Endodermal cell (in vitro differentiated cells): ENCODE results near the gene ETAA1. TPM values are rescaled to one million over a fixed set of nuclear protein-coding genes. Genes with fewer than 3 reads are reported as not detected.

Experiments
- DNase-seq: peaks from one replicate; pipeline ENCODE4 v3.0.0-alpha.2; 2017
- H3K27ac ChIP-seq: 2 replicates; pipeline ENCODE4 v1.5.1; 2013; ENCODE audit warnings: mild to moderate bottlenecking, low read depth, low read length, moderate library complexity
- H3K27me3 ChIP-seq: 2 replicates; pipeline ENCODE4 v1.6.1; 2013; ENCODE audit warnings: mild to moderate bottlenecking, low read length, moderate library complexity; ENCODE audit not compliant: insufficient read depth, control insufficient read depth, poor library complexity, severe bottlenecking
- H3K36me3 ChIP-seq: 2 replicates; pipeline ENCODE4 v1.7.0; 2013; ENCODE audit warnings: mild to moderate bottlenecking, low read length, moderate library complexity; ENCODE audit not compliant: control insufficient read depth, insufficient read depth
- H3K4me1 ChIP-seq: one replicate; pipeline ENCODE4 v1.7.0; 2013; ENCODE audit warnings: low read length; ENCODE audit not compliant: control insufficient read depth, insufficient read depth
- H3K4me3 ChIP-seq: 2 replicates; pipeline ENCODE4 v1.5.1; 2013; ENCODE audit warnings: mild to moderate bottlenecking, low read length, moderate library complexity
- H3K9ac ChIP-seq: 2 replicates; pipeline ENCODE4 v1.6.1; 2013; ENCODE audit warnings: mild to moderate bottlenecking, low read length, moderate library complexity; ENCODE audit not compliant: poor library complexity, severe bottlenecking; ENCODE audit errors: extremely low read depth
- H3K9me3 ChIP-seq: 2 replicates; pipeline ENCODE4 v1.6.1; 2013; ENCODE audit warnings: mild to moderate bottlenecking, low read length, moderate library complexity; ENCODE audit not compliant: control insufficient read depth
- H3K27ac Mint-ChIP-seq: 2 replicates; pipeline ENCODE4 v1.8.0; 2020; ENCODE audit warnings: mixed read lengths
- H3K27me3 Mint-ChIP-seq: 2 replicates; pipeline ENCODE4 v1.8.0; 2021; ENCODE audit warnings: mild to moderate bottlenecking, mixed read lengths; ENCODE audit not compliant: insufficient read depth
- H3K36me3 Mint-ChIP-seq: 2 replicates; pipeline ENCODE4 v1.8.0; 2020; ENCODE audit warnings: low read depth, mixed read lengths
- H3K4me1 Mint-ChIP-seq: 2 replicates; pipeline ENCODE4 v1.8.0; 2020; ENCODE audit warnings: mixed read lengths
- H3K4me3 Mint-ChIP-seq: 2 replicates; pipeline ENCODE4 v1.8.0; 2020; ENCODE audit warnings: mild to moderate bottlenecking, moderate library complexity, mixed read lengths
- H3K9me3 Mint-ChIP-seq: 2 replicates; pipeline ENCODE4 v1.8.0; 2020; ENCODE audit warnings: mild to moderate bottlenecking, mixed read lengths
- CTCF ChIP-seq: fragments of 200-600 bp; sonication (generic); conservative IDR thresholded peaks from 2 replicates; pipeline ENCODE4 v1.5.0; 2021; ENCODE audit warnings: antibody characterized with exemption, mild to moderate bottlenecking
- WGBS, 2 experiments: methylation state at CpG; one replicate each; pipeline versions ENCODE4 v1.1.5 to v1.1.7; 2013; ENCODE audit warnings: missing lambda C conversion rate in 2 of 2, mixed read lengths in 1 of 2; ENCODE audit not compliant: insufficient coverage in 1 of 2, insufficient read length in 1 of 2; 5-methylcytosine and 5-hydroxymethylcytosine counted together
- total RNA-seq, 2 donors: library from RNA; stranded (reverse); fragmentation: NEBNext Ultra II Directional in 1 of 2; extraction: Animal tissue kit (Norgen Biotek cat#: 25700) in 1 of 2; gene quantifications; 2 replicates in 1 of 2; 3 replicates in 1 of 2; pipeline ENCODE4 v1.2.1, GENCODE V29; 2021

ETAA1 gene
- total RNA-seq, 2 donors from 2014 or later, result 18.9 to 21.3 TPM

- H3K4me3 Mint-ChIP-seq, result no peak overlapping the region
- no peaks in the 10 kb centered on the region for H3K9me3 Mint-ChIP-seq
- 62 to 75% methylated on average over 3 to 6 of the region's 7 CpGs for WGBS, 2 experiments
- Histone ChIP-seq H3K27ac (no peak overlapping the region), H3K36me3 (no peaks in the 10 kb centered on the region), H3K9me3 (no peaks in the 10 kb centered on the region), H3K27me3 (no peaks in the 10 kb centered on the region), H3K4me3 (no peak overlapping the region), H3K4me1 (no peaks in the 10 kb centered on the region), H3K9ac (no peak overlapping the region)
- no peaks in the 10 kb centered on the region for H3K27me3 Mint-ChIP-seq
- H3K36me3 Mint-ChIP-seq, result no peaks in the 10 kb centered on the region
- no peak for TF ChIP-seq CTCF
- no peak overlapping the region for H3K27ac Mint-ChIP-seq
- DNase-seq, result no peak
- H3K4me1 Mint-ChIP-seq, result peaks cover 5% of the 10 kb centered on the region
These were observed 54.1 kb downstream of the ETAA1 start for GRCh38 chr2:67451086-67451832.

GRCh38 chr2:67453310-67453709, 56.2 kb downstream of the ETAA1 start:
- H3K27me3 Mint-ChIP-seq, result no peaks in the 10 kb centered on the region
- Histone ChIP-seq H3K4me1 (no peaks in the 10 kb centered on the region), H3K9ac (no peak overlapping the region), H3K4me3 (no peak overlapping the region), H3K9me3 (no peaks in the 10 kb centered on the region), H3K27ac (no peak overlapping the region), H3K36me3 (no peaks in the 10 kb centered on the region), H3K27me3 (no peaks in the 10 kb centered on the region)
- H3K36me3 Mint-ChIP-seq, result no peaks in the 10 kb centered on the region
- H3K4me3 Mint-ChIP-seq, result no peak overlapping the region
- WGBS, 2 experiments, result 80 to 83% methylated on average over 1 of the region's 1 CpG
- DNase-seq, result no peak
- TF ChIP-seq CTCF, result no peak
- peaks cover 5% of the 10 kb centered on the region for H3K4me1 Mint-ChIP-seq
- H3K27ac Mint-ChIP-seq, result no peak overlapping the region
- H3K9me3 Mint-ChIP-seq, result no peaks in the 10 kb centered on the region

GRCh38 chr2:67455219-67456142, 58.3 kb downstream of the ETAA1 start:
- WGBS, 2 experiments, result 84 to 91% methylated on average over 4 of the region's 4 CpGs
- no peak for TF ChIP-seq CTCF
- peaks cover 5% of the 10 kb centered on the region for H3K4me1 Mint-ChIP-seq

More at GRCh38 chr2:67455219-67456142, 58.3 kb downstream of the ETAA1 start:
- Histone ChIP-seq H3K4me3 (no peak overlapping the region), H3K36me3 (no peaks in the 10 kb centered on the region), H3K27me3 (no peaks in the 10 kb centered on the region), H3K27ac (no peak overlapping the region), H3K9ac (no peak overlapping the region), H3K4me1 (no peaks in the 10 kb centered on the region), H3K9me3 (no peaks in the 10 kb centered on the region)
- Mint-ChIP-seq H3K9me3 (no peaks in the 10 kb centered on the region), H3K27ac (no peak overlapping the region), H3K27me3 (no peaks in the 10 kb centered on the region), H3K4me3 (no peak overlapping the region), H3K36me3 (no peaks in the 10 kb centered on the region)
- no peak for DNase-seq
